CD14-positive monocyte (primary cell): ENCODE measurements around the gene SCNN1B. TPM values are rescaled to one million over a fixed set of nuclear protein-coding genes. Genes with fewer than 3 reads are reported as not detected.
A peak's percentile ranks its signal among the peaks of the same experiment; 100 is the strongest.

ENCODE experiments used
- DNase-seq, 3 donors: peaks; one replicate each; pipeline ENCODE4 v3.0.0-alpha.2; 2011 to 2022
- H2AFZ ChIP-seq: 2 replicates; pipeline ENCODE4 v1.6.0; 2012; ENCODE audit warnings: mild to moderate bottlenecking, low read depth, low read length, inconsistent platforms; ENCODE audit not compliant: insufficient read depth, poor library complexity, severe bottlenecking
- H3K27ac ChIP-seq, 2 donors: 1 replicate in 1 of 2; 2 replicates in 1 of 2; pipeline ENCODE4 v1.5.1; 2012 to 2013; ENCODE audit warnings: low read length in 2 of 2, control low read depth in 1 of 2, inconsistent platforms in 1 of 2, low read depth in 1 of 2, mild to moderate bottlenecking in 1 of 2
- H3K27me3 ChIP-seq, 2 donors: one replicate each; pipeline versions ENCODE4 v1.6.0 to v1.6.1; 2011 to 2013; ENCODE audit warnings: low read length in 2 of 2; ENCODE audit not compliant: control insufficient read depth in 2 of 2, insufficient read depth in 2 of 2
- H3K36me3 ChIP-seq, 2 donors: replicated peaks in 1 of 2; 1 replicate in 1 of 2; 2 replicates in 1 of 2; pipeline versions ENCODE4 v1.5.1 to v1.6.1; 2012 to 2013; ENCODE audit warnings: low read length in 2 of 2, control low read depth in 1 of 2, inconsistent platforms in 1 of 2, mild to moderate bottlenecking in 1 of 2; ENCODE audit not compliant: insufficient read depth in 2 of 2, control insufficient read depth in 1 of 2
- H3K4me1 ChIP-seq, 2 donors: 1 replicate in 1 of 2; 2 replicates in 1 of 2; pipeline versions ENCODE4 v1.5.1 to v1.6.1; 2012 to 2013; ENCODE audit warnings: low read length in 2 of 2, control low read depth in 1 of 2, inconsistent platforms in 1 of 2, mild to moderate bottlenecking in 1 of 2, moderate library complexity in 1 of 2; ENCODE audit not compliant: insufficient read depth in 2 of 2, control insufficient read depth in 1 of 2
- H3K4me2 ChIP-seq: replicated peaks from 2 replicates; pipeline ENCODE3; 2012; ENCODE audit warnings: low read length, moderate library complexity, mild to moderate bottlenecking; ENCODE audit not compliant: poor library complexity, severe bottlenecking; ENCODE audit errors: extremely low read depth
- H3K4me3 ChIP-seq, 3 experiments: fragments of 200-600 bp in 1 of 3; sonication (generic) in 1 of 3; replicated peaks in 1 of 3; 1 replicate in 2 of 3; 2 replicates in 1 of 3; pipeline ENCODE4 v1.5.1; 2011 to 2013; ENCODE audit warnings: low read length in 3 of 3, mild to moderate bottlenecking in 3 of 3, control low read depth in 2 of 3, low read depth in 2 of 3, inconsistent platforms in 1 of 3, moderate library complexity in 1 of 3
- H3K79me2 ChIP-seq: 2 replicates; pipeline ENCODE4 v1.6.0; 2012; ENCODE audit warnings: mild to moderate bottlenecking, control low read depth, inconsistent platforms, low read length, moderate library complexity; ENCODE audit not compliant: insufficient read depth
- H3K9ac ChIP-seq: 2 replicates; pipeline ENCODE4 v1.6.0; 2017; ENCODE audit warnings: low read length, mild to moderate bottlenecking; ENCODE audit not compliant: insufficient read depth, poor library complexity, severe bottlenecking
- H3K9me3 ChIP-seq, 2 donors: replicated peaks in 1 of 2; 1 replicate in 1 of 2; 2 replicates in 1 of 2; pipeline versions ENCODE4 v1.5.1 to v1.6.1; 2012 to 2013; ENCODE audit warnings: low read length in 2 of 2, control low read depth in 1 of 2; ENCODE audit not compliant: control insufficient read depth in 1 of 2, insufficient read depth in 1 of 2
- H4K20me1 ChIP-seq: 2 replicates; pipeline ENCODE4 v1.6.0; 2012; ENCODE audit warnings: mild to moderate bottlenecking, low read length, control low read depth, moderate library complexity; ENCODE audit not compliant: insufficient read depth
- H3K27ac Mint-ChIP-seq, 7 donors: one replicate each; pipeline ENCODE4 v1.8.0; 2020; ENCODE audit warnings: mild to moderate bottlenecking in 7 of 7, mixed read lengths in 7 of 7, moderate library complexity in 6 of 7, inconsistent platforms in 2 of 7
- H3K27me3 Mint-ChIP-seq, 3 donors: one replicate each; pipeline ENCODE4 v1.8.0; 2021 to 2022; ENCODE audit warnings: low read depth in 3 of 3, mild to moderate bottlenecking in 3 of 3, mixed read lengths in 3 of 3, moderate library complexity in 3 of 3, inconsistent platforms in 1 of 3
- H3K36me3 Mint-ChIP-seq, 2 donors: one replicate each; pipeline ENCODE4 v1.8.0; 2020; ENCODE audit warnings: mixed read lengths in 2 of 2, inconsistent platforms in 1 of 2, mild to moderate bottlenecking in 1 of 2
- H3K4me1 Mint-ChIP-seq: one replicate; pipeline ENCODE4 v1.8.0; 2020; ENCODE audit warnings: mild to moderate bottlenecking, mixed read lengths
- H3K4me3 Mint-ChIP-seq, 2 donors: one replicate each; pipeline ENCODE4 v1.8.0; 2020; ENCODE audit warnings: mild to moderate bottlenecking in 2 of 2, mixed read lengths in 2 of 2, moderate library complexity in 1 of 2
- H3K9me3 Mint-ChIP-seq, 7 donors: one replicate each; pipeline ENCODE4 v1.8.0; 2020 to 2022; ENCODE audit warnings: mixed read lengths in 7 of 7, mild to moderate bottlenecking in 6 of 7, moderate library complexity in 6 of 7, inconsistent platforms in 2 of 7
- WGBS: methylation state at CpG from one replicate; pipeline ENCODE4 v1.1.5; 2013; ENCODE audit warnings: missing lambda C conversion rate; ENCODE audit not compliant: insufficient coverage; 5-methylcytosine and 5-hydroxymethylcytosine counted together
- intact Hi-C, 2 donors: fragments of 100-400 bp; cut with micrococcal nuclease; formaldehyde crosslinking; loops; one replicate each; pipeline versions ENCODE4 v1.15.0 to v1.15.1; 2023
- polyA plus RNA-seq, 3 donors: library from polyadenylated mRNA; depleted of rRNA in 1 of 3; unstranded in 2 of 3; stranded (reverse) in 1 of 3; fragments of 300-500 nt in 2 of 3; fragments of >200 nt in 1 of 3; fragmentation: Illumina TruSeq in 2 of 3; gene quantifications; 1 replicate in 2 of 3; 2 replicates in 1 of 3; pipeline ENCODE4 v1.2.3, GENCODE V29; 2012 to 2021
- TF ChIP-seq, protein P1 (sequence below): fragments of 200-600 bp; IDR thresholded peaks from one replicate; pipeline ENCODE4 v1.8.0; 2022; ENCODE audit warnings: antibody characterized with exemption, mild to moderate bottlenecking

SCNN1B gene
- polyA plus RNA-seq, 3 donors = not detected

DNA sequence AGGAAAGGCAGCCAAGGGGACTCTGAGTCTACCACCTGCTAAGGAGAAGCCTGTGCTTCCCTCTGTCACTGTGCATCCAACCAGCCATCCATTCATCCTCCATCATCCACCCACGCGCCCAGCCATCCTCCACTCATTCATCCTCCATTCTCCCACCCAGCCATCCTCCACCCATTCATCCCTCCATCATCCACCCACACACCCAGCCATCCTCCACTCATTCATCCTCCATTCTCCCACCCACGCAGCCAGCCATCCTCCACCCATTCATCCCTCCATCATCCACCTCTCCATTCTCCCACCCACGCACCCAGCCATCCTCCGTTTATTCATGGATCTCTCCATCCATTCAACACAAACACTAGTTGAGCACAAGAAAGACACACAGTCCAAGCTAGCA lies 76.8 kb downstream of the SCNN1B start:
- no peaks in the 10 kb centered on the region for H3K27me3 ChIP-seq
- no peaks in the 10 kb centered on the region for H4K20me1 ChIP-seq
- no peaks in the 10 kb centered on the region for H3K9me3 ChIP-seq
- Mint-ChIP-seq H3K27me3 (peaks cover 0 to 5% (median 0%) of the 10 kb centered on the region in 3 donors), H3K4me3 (no peak overlapping the region), H3K4me1 (no peaks in the 10 kb centered on the region), H3K9me3 (peaks cover 0 to 1% (median 0%) of the 10 kb centered on the region in 7 donors), H3K36me3 (no peaks in the 10 kb centered on the region), H3K27ac (no peak overlapping the region)
- TF ChIP-seq, protein P1, sequence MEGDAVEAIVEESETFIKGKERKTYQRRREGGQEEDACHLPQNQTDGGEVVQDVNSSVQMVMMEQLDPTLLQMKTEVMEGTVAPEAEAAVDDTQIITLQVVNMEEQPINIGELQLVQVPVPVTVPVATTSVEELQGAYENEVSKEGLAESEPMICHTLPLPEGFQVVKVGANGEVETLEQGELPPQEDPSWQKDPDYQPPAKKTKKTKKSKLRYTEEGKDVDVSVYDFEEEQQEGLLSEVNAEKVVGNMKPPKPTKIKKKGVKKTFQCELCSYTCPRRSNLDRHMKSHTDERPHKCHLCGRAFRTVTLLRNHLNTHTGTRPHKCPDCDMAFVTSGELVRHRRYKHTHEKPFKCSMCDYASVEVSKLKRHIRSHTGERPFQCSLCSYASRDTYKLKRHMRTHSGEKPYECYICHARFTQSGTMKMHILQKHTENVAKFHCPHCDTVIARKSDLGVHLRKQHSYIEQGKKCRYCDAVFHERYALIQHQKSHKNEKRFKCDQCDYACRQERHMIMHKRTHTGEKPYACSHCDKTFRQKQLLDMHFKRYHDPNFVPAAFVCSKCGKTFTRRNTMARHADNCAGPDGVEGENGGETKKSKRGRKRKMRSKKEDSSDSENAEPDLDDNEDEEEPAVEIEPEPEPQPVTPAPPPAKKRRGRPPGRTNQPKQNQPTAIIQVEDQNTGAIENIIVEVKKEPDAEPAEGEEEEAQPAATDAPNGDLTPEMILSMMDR = no peak
- no peak overlapping the region for H3K9ac ChIP-seq
- no peaks in the 10 kb centered on the region for H3K79me2 ChIP-seq
- no peak overlapping the region for H3K4me2 ChIP-seq
- no peak for DNase-seq
- H3K27ac ChIP-seq = no peak overlapping the region
- H3K4me3 ChIP-seq = no peak overlapping the region
- 100% methylated on average over 4 of the region's 5 CpGs for WGBS
- no peaks in the 10 kb centered on the region for H3K36me3 ChIP-seq
- H3K4me1 ChIP-seq = no peaks in the 10 kb centered on the region
- intact Hi-C loops = no loop called here
- H2AFZ ChIP-seq = no peak overlapping the region

GRCh38 chr16:23379707-23380106 lies 77.6 kb downstream of the SCNN1B start:
- intact Hi-C loops = no loop called here
- no peak overlapping the region for H2AFZ ChIP-seq
- no peak overlapping the region for H3K4me3 Mint-ChIP-seq
- no peaks in the 10 kb centered on the region for H3K36me3 Mint-ChIP-seq
- no peaks in the 10 kb centered on the region for H3K9me3 ChIP-seq
- WGBS = 89% methylated on average over 7 of the region's 10 CpGs
- no peaks in the 10 kb centered on the region for H3K79me2 ChIP-seq
- no peak overlapping the region for H3K4me3 ChIP-seq
- no peaks in the 10 kb centered on the region for H3K36me3 ChIP-seq
- peak overlapping the region in 1 of 7 donors; percentile 57 for H3K27ac Mint-ChIP-seq
- no peaks in the 10 kb centered on the region for H3K27me3 ChIP-seq
- TF ChIP-seq, protein P1 = no peak
- no peaks in the 10 kb centered on the region for H3K4me1 Mint-ChIP-seq
- H3K9ac ChIP-seq = no peak overlapping the region
- H3K27me3 Mint-ChIP-seq = peaks cover 0 to 5% (median 0%) of the 10 kb centered on the region in 3 donors
- no peaks in the 10 kb centered on the region for H3K4me1 ChIP-seq
- H3K4me2 ChIP-seq = no peak overlapping the region
- H3K9me3 Mint-ChIP-seq = peaks cover 0 to 1% (median 0%) of the 10 kb centered on the region in 7 donors
- no peaks in the 10 kb centered on the region for H4K20me1 ChIP-seq
- DNase-seq = no peak
- H3K27ac ChIP-seq = no peak overlapping the region
